DND-41 (cell line): Measurements from ENCODE around the gene WDR83.
"Not testable (repeated sequence)": the region's sequence is repeated elsewhere in the genome, so short reads cannot be mapped to it uniquely, and the experiment has no call there.

Source experiments
- ATAC-seq: fragments of 200-7000 bp; cut with Tn5 transposase; 3 replicates; pipeline ENCODE4 v1.9.1; 2021; ENCODE audit warnings: low read depth; ENCODE audit not compliant: insufficient read depth
- DNase-seq: peaks from one replicate; pipeline ENCODE4 v3.0.0-alpha.2; 2020
- H2AFZ ChIP-seq: 2 replicates; pipeline ENCODE4 v1.6.0; 2012; ENCODE audit warnings: low read depth, low read length
- H3K27ac ChIP-seq: 2 replicates; pipeline ENCODE4 v1.5.1; 2012; ENCODE audit warnings: low read length, inconsistent platforms
- H3K27me3 ChIP-seq: fragments of 200-600 bp; sonication (generic); 2 replicates; pipeline ENCODE4 v1.6.0; 2012; ENCODE audit warnings: low read length, mild to moderate bottlenecking, inconsistent platforms; ENCODE audit not compliant: insufficient read depth, poor library complexity
- H3K36me3 ChIP-seq: 2 replicates; pipeline ENCODE4 v1.5.1; 2012; ENCODE audit warnings: low read length, inconsistent platforms; ENCODE audit not compliant: insufficient read depth
- H3K4me1 ChIP-seq: 2 replicates; pipeline ENCODE4 v1.5.1; 2012; ENCODE audit warnings: mild to moderate bottlenecking, low read length; ENCODE audit not compliant: insufficient read depth
- H3K4me2 ChIP-seq: 2 replicates; pipeline ENCODE4 v1.6.0; 2012; ENCODE audit warnings: mild to moderate bottlenecking, moderate library complexity, low read length, inconsistent platforms; ENCODE audit not compliant: insufficient read depth
- H3K4me3 ChIP-seq, 2 experiments: fragments of 200-600 bp in 1 of 2; shearing (Covaris generic) in 1 of 2; 2 replicates each; pipeline ENCODE4 v1.5.1; 2012 to 2016; ENCODE audit warnings: inconsistent platforms in 2 of 2, low read length in 2 of 2, mild to moderate bottlenecking in 2 of 2, low read depth in 1 of 2, moderate library complexity in 1 of 2
- H3K79me2 ChIP-seq: 2 replicates; pipeline ENCODE4 v1.6.0; 2012; ENCODE audit warnings: low read length, inconsistent platforms; ENCODE audit not compliant: insufficient read depth
- H3K9ac ChIP-seq: 2 replicates; pipeline ENCODE4 v1.6.0; 2012; ENCODE audit warnings: low read depth, mild to moderate bottlenecking, inconsistent platforms, low read length, moderate library complexity
- H3K9me3 ChIP-seq: 2 replicates; pipeline ENCODE4 v1.5.1; 2012; ENCODE audit warnings: low read length, moderate library complexity, mild to moderate bottlenecking, inconsistent platforms; ENCODE audit not compliant: insufficient read depth, severe bottlenecking
- H4K20me1 ChIP-seq: 2 replicates; pipeline ENCODE4 v1.6.0; 2012; ENCODE audit warnings: low read length; ENCODE audit not compliant: insufficient read depth
- EZH2 ChIP-seq: IDR thresholded peaks from 3 replicates; pipeline ENCODE4 v1.6.1; 2012; ENCODE audit warnings: borderline replicate concordance, low read depth, mild to moderate bottlenecking, moderate library complexity, low read length, inconsistent platforms; ENCODE audit not compliant: severe bottlenecking
- TF ChIP-seq, protein P1 (sequence below): IDR thresholded peaks from 2 replicates; pipeline ENCODE4 v1.5.1; 2012; ENCODE audit warnings: borderline replicate concordance, low read length, moderate library complexity, mild to moderate bottlenecking; ENCODE audit not compliant: poor library complexity, severe bottlenecking; ENCODE audit errors: extremely low read depth

Gene WDR83, protein sequence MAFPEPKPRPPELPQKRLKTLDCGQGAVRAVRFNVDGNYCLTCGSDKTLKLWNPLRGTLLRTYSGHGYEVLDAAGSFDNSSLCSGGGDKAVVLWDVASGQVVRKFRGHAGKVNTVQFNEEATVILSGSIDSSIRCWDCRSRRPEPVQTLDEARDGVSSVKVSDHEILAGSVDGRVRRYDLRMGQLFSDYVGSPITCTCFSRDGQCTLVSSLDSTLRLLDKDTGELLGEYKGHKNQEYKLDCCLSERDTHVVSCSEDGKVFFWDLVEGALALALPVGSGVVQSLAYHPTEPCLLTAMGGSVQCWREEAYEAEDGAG

DNA sequence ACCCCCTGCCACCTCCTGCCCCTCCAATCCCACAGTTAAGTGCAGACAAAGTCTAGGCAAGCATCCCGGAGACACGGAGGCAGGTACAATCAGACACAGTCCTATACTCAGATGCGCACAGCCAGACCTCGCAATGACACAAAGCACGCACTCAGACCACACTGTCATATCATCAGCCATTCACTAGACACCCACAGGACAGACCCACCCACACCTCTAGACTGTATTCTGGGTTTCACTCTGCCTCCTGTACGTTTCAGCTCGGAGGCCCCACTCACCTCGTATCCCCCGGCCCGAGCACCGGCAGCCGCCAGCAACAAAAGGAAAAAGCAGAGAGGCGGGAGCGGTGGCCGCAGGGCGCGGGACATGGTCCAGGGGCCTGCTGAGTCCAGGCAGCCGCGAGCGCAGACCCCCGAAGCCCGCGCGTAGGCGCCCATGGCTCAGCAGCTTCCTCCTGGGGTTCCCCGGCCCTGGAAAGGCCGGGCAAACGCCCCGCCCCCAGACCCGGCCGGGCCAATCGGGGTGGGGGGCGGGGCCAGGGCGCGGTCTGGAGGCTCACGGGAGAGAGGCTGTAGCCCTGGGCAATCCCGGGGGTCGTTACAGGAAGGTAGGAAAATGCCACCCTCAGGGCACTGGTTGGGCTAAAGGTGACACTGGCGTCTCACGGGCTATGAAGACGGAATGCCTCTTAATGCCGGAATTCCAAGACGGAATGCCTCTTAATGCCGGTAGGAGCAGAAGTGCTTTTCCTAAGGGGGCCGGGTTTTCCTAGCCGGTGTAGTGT, at the start of gene WDR83, which contains the start of gene MAN2B1:
Gene WDR83 (plus strand): TSS at position 543 of the 784 bp plus-strand sequence. CDS start 2,984 bp downstream, outside the sequence.
Gene MAN2B1 (minus strand): TSS at position 478 of the 784 bp plus-strand sequence. CDS start 41 bp downstream, at position 437.
- peak within 1 kb of the TSS; percentile 77 for H3K4me2 ChIP-seq
- peaks cover 50% of the 10 kb centered on the region for H3K4me1 ChIP-seq
- ATAC-seq: peak; percentile 92
- no peaks in the 10 kb centered on the region for H3K9me3 ChIP-seq
- peaks cover 53% of the 10 kb centered on the region for H3K36me3 ChIP-seq
- peak within 1 kb of the TSS; percentile 77 for H3K27ac ChIP-seq
- H3K9ac ChIP-seq: peak within 1 kb of the TSS; percentile 74
- peaks cover 8% of the 10 kb centered on the region; the same call in 1 of the 2 replicates for H4K20me1 ChIP-seq
- peak; percentile 85 for DNase-seq
- no peaks in the 10 kb centered on the region for H3K27me3 ChIP-seq
- TF ChIP-seq, protein P1, sequence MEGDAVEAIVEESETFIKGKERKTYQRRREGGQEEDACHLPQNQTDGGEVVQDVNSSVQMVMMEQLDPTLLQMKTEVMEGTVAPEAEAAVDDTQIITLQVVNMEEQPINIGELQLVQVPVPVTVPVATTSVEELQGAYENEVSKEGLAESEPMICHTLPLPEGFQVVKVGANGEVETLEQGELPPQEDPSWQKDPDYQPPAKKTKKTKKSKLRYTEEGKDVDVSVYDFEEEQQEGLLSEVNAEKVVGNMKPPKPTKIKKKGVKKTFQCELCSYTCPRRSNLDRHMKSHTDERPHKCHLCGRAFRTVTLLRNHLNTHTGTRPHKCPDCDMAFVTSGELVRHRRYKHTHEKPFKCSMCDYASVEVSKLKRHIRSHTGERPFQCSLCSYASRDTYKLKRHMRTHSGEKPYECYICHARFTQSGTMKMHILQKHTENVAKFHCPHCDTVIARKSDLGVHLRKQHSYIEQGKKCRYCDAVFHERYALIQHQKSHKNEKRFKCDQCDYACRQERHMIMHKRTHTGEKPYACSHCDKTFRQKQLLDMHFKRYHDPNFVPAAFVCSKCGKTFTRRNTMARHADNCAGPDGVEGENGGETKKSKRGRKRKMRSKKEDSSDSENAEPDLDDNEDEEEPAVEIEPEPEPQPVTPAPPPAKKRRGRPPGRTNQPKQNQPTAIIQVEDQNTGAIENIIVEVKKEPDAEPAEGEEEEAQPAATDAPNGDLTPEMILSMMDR: no peak
- peaks cover 57% of the 10 kb centered on the region for H3K79me2 ChIP-seq
- peak within 1 kb of the TSS; percentile 84 to 86 for H3K4me3 ChIP-seq
- peak within 1 kb of the TSS; percentile 94 for H2AFZ ChIP-seq

DNA sequence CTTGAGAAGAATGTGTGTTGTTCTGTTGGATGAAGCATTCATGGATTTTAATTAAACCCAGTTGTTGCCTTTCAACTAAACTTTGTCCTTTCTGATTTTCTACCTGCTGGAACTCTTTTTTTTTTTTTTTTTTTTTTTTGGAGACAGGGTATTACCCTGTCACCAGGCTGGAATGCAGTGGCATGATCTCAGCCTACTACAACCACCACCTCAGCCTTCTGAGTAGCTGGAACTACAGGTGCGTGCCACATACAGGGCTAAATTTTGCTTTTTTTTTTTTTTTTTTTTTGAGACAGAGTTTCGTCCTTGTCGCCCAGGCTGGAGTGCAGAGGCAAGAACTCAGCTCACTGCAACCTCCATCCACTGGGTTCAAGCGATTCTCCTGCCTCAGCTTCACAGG, 49.0 kb upstream of the WDR83 start:
- Histone ChIP-seq H3K4me1 (peaks cover 18% of the 10 kb centered on the region), H3K27ac (no peak overlapping the region), H3K27me3 (no peaks in the 10 kb centered on the region), H3K79me2 (peaks cover 82% of the 10 kb centered on the region), H3K36me3 (peaks cover 9% of the 10 kb centered on the region), H4K20me1 (peaks cover 20% of the 10 kb centered on the region), H3K4me2 (no peak overlapping the region), H2AFZ (no peak overlapping the region), H3K9me3 (no peaks in the 10 kb centered on the region), H3K9ac (no peak overlapping the region), H3K4me3 (no peak overlapping the region)
- TF ChIP-seq, protein P1: no peak
- no peak for TF ChIP-seq EZH2
- no peak for ATAC-seq
- DNase-seq: no peak

DNA sequence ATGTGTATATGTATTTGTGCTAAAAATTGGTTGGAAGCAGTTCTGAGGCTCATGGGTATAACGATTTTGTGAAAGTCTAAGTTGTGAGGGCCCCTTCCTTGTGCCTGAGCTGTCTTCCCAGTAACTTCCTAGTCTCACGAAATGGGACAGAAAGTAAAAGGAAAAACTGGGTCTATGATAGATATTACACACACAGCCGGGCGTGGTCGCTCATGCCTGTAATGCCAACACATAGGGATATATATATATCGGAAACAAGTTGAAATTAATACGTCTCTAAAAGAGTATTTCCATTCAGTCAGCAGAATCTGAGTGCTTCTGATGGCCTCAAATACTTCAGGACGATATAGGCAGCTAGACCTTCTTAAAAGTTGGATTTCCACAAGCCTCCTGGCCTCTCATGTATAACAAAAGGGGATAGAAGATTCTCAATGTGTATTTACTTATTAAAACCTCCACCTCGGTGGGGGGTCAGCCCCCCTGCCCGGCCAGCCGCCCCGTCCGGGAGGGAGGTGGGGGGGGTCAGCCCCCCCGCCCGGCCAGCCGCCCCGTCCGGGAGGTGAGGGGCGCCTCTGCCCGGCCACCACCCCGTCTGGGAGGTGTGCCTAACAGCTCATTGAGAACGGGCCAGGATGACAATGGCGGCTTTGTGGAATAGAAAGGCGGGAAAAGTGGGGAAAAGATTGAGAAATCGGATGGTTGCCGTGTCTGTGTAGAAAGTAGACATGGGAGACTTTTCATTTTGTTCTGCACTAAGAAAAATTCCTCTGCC, 45.2 kb upstream of the WDR83 start:
- H3K36me3 ChIP-seq: peaks cover 25% of the 10 kb centered on the region
- not testable (repeated sequence) for DNase-seq, H3K4me1 ChIP-seq, ATAC-seq, H3K27me3 ChIP-seq, H2AFZ ChIP-seq, H3K9ac ChIP-seq, H3K4me3 ChIP-seq, H3K4me2 ChIP-seq, H3K9me3 ChIP-seq, H3K27ac ChIP-seq, H4K20me1 ChIP-seq
- H3K79me2 ChIP-seq: peaks cover 55% of the 10 kb centered on the region
